H1 (cell line): ENCODE results near the gene FBXW8. TPM values are rescaled to one million over a fixed set of nuclear protein-coding genes. Genes with fewer than 3 reads are reported as not detected.

Experiments used
- HDAC2 ChIP-seq, 2 experiments: fragments of 300-600 bp in 1 of 2; sonication (generic) in 1 of 2; IDR thresholded peaks; 2 replicates each; pipeline ENCODE4 v1.6.1; 2011 to 2012; ENCODE audit warnings: low read depth in 2 of 2, low read length in 2 of 2, mild to moderate bottlenecking in 2 of 2, moderate library complexity in 2 of 2, borderline replicate concordance in 1 of 2, inconsistent platforms in 1 of 2
- TAF1 ChIP-seq: IDR thresholded peaks from 2 replicates; pipeline ENCODE4 v1.6.1; 2011; ENCODE audit warnings: mild to moderate bottlenecking, low read depth, low read length
- polyA plus RNA-seq, 7 experiments: library from polyadenylated mRNA; depleted of rRNA in 3 of 7; stranded (reverse) in 5 of 7; unstranded in 2 of 7; fragments of >200 nt in 5 of 7; fragments of 200-250 nt in 2 of 7; gene quantifications; 1 replicate in 5 of 7; 2 replicates in 1 of 7; 4 replicates in 1 of 7; pipeline versions ENCODE4 v1.2.1 to v1.2.3, GENCODE V29; 2011 to 2013; ENCODE audit warnings: missing spikeins in 2 of 7, mixed read lengths in 2 of 7
- total RNA-seq: library from RNA; stranded (reverse); fragmentation: NEBNext Ultra II Directional; extraction: Animal tissue kit (Norgen Biotek cat#: 25700); gene quantifications from 2 replicates; pipeline ENCODE4 v1.2.1, GENCODE V29; 2021

FBXW8 gene
- total and polyA plus RNA-seq, 2 of the 8 experiments (the other 6 are each of a cell fraction or from before 2014, with no cell fraction given) = 15.8 to 16.0 TPM

- TF ChIP-seq HDAC2 (IDR thresholded peaks at IDR 0.05; ENCODE audit: borderline replicate concordance in 1 of 2, low read depth in 2 of 2, low read length in 2 of 2) = no peak
- no peak for TF ChIP-seq TAF1
These were observed 161.4 kb downstream of the FBXW8 start (continued) for GRCh38 chr12:117072106-117072505.
